ENCODE data around the gene TEX54.
A peak's percentile ranks its signal among the peaks of the same experiment; 100 is the strongest.

Gene TEX54

GRCh38 chr11:62786318-62787004, 46.2 kb downstream of the TEX54 start:
- DNase-seq: peak; percentile 45 to 82

- no peak for DNase-seq
These were observed 49.9 kb downstream of the TEX54 start for GRCh38 chr11:62782753-62783152.
